CD4-positive, alpha-beta T cell (primary cell): ENCODE results near the gene CCDC74B. TPM values are rescaled to one million over a fixed set of nuclear protein-coding genes. Genes with fewer than 3 reads are reported as not detected.
"Not testable (repeated sequence)": the region's sequence is repeated elsewhere in the genome, so short reads cannot be mapped to it uniquely, and the experiment has no call there.

Experiments
- ATAC-seq: fragments of 200-7000 bp; cut with Tn5 transposase; one replicate; pipeline ENCODE4 v1.10.0; 2022; ENCODE audit warnings: mild to moderate bottlenecking; ENCODE audit not compliant: poor library complexity
- CTCF ChIA-PET: fragments of 350-600 bp; sonication (Branson Sonifier 250); formaldehyde crosslinking; loops from one replicate; lab custom pipeline; 2021; ENCODE audit warnings: antibody characterized with exemption, inconsistent platforms; lab: Charles Lee
- POLR2A ChIA-PET: fragments of 350-600 bp; sonication (Branson Sonifier 250); formaldehyde crosslinking; loops from one replicate; lab custom pipeline; 2021; ENCODE audit warnings: antibody characterized with exemption, inconsistent platforms; lab: Charles Lee
- DNase-seq, 14 experiments: peaks; one replicate each; pipeline ENCODE4 v3.0.0-alpha.2; 2013 to 2020; ENCODE audit warnings: mixed read lengths in 2 of 14
- H3K27ac ChIP-seq, 2 donors: one replicate each; pipeline versions ENCODE4 v1.5.1 to v1.7.0; 2013; ENCODE audit warnings: low read length in 2 of 2, low read depth in 1 of 2, mild to moderate bottlenecking in 1 of 2
- H3K27me3 ChIP-seq, 2 experiments: 1 replicate in 1 of 2; 2 replicates in 1 of 2; pipeline versions ENCODE4 v1.6.1 to v1.7.0; 2013; ENCODE audit warnings: low read length in 2 of 2, control low read depth in 1 of 2, mild to moderate bottlenecking in 1 of 2, moderate library complexity in 1 of 2; ENCODE audit not compliant: insufficient read depth in 2 of 2, control insufficient read depth in 1 of 2
- H3K36me3 ChIP-seq: one replicate; pipeline ENCODE4 v1.6.1; 2013; ENCODE audit warnings: low read length, control low read depth; ENCODE audit not compliant: insufficient read depth
- H3K4me1 ChIP-seq: one replicate; pipeline ENCODE4 v1.6.1; 2013; ENCODE audit warnings: low read length, control low read depth; ENCODE audit not compliant: insufficient read depth
- H3K4me3 ChIP-seq: one replicate; pipeline ENCODE4 v1.5.1; 2013; ENCODE audit warnings: mild to moderate bottlenecking, low read length, moderate library complexity
- H3K9me3 ChIP-seq, 2 experiments: 1 replicate in 1 of 2; 2 replicates in 1 of 2; pipeline versions ENCODE4 v1.6.1 to v1.7.0; 2013; ENCODE audit warnings: low read length in 2 of 2, mild to moderate bottlenecking in 2 of 2, control low read depth in 1 of 2, moderate library complexity in 1 of 2; ENCODE audit not compliant: control insufficient read depth in 1 of 2, insufficient read depth in 1 of 2
- H3K27ac Mint-ChIP-seq: one replicate; pipeline ENCODE4 v1.8.0; 2020; ENCODE audit warnings: mixed read lengths
- H3K27me3 Mint-ChIP-seq: one replicate; pipeline ENCODE4 v1.8.0; 2021; ENCODE audit warnings: mixed read lengths
- H3K36me3 Mint-ChIP-seq: one replicate; pipeline ENCODE4 v1.8.0; 2021; ENCODE audit warnings: low read depth, mixed read lengths
- H3K4me1 Mint-ChIP-seq: one replicate; pipeline ENCODE4 v1.8.0; 2021; ENCODE audit warnings: low read depth, mixed read lengths
- H3K4me3 Mint-ChIP-seq: one replicate; pipeline ENCODE4 v1.8.0; 2020; ENCODE audit warnings: mild to moderate bottlenecking, mixed read lengths
- H3K9me3 Mint-ChIP-seq: one replicate; pipeline ENCODE4 v1.8.0; 2020; ENCODE audit warnings: mixed read lengths
- intact Hi-C, 2 experiments: fragments of 100-400 bp; cut with DNase I in 1 of 2; cut with micrococcal nuclease in 1 of 2; formaldehyde crosslinking; loops; one replicate each; pipeline versions ENCODE4 v1.15.1 to v1.9.0; 2023 to 2025; cut with DNase I, micrococcal nuclease
- total RNA-seq, 174 experiments: library from RNA in 2 of 174; stranded (reverse) in 2 of 174; gene quantifications; one replicate each; pipeline ENCODE4 v1.2.3 and lab custom pipeline; 2021 to 2026
- TF ChIP-seq, protein P1 (sequence below): fragments of 200-600 bp; IDR thresholded peaks from one replicate; pipeline ENCODE4 v1.8.0; 2022; ENCODE audit warnings: antibody characterized with exemption, mild to moderate bottlenecking

The CCDC74B gene
- total RNA-seq, 2 experiments from 2014 or later, result 0.38 to 0.56 TPM

DNA sequence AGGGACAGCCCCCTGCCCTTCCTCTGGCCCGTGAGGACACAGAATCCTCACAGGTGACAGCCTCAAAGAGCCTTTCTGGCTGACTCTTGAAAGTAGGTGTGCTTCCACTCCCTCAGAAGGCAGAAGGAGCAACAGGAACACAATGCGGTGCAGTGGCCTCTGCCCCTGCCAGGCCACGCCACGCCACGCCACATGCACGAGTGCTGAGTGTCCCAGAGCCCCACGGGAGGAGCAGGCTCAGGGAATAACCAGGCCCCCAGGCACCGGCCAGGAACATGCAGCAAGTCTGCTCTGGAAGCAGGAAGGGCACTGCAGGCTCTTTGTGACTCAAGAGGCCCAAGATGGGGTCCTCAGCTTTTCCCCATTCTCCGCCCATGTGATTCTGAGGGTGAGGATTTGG lies 18.1 kb upstream of the CCDC74B start:
- Histone ChIP-seq H3K4me3 (no peak overlapping the region), H3K4me1 (no peaks in the 10 kb centered on the region), H3K9me3 (no peaks in the 10 kb centered on the region), H3K27ac (no peak overlapping the region), H3K36me3 (peaks cover 53% of the 10 kb centered on the region), H3K27me3 (no peaks in the 10 kb centered on the region)
- Mint-ChIP-seq H3K27me3 (no peaks in the 10 kb centered on the region), H3K36me3 (peaks cover 76% of the 10 kb centered on the region), H3K4me3 (no peak overlapping the region), H3K4me1 (no peaks in the 10 kb centered on the region), H3K27ac (no peak overlapping the region), H3K9me3 (no peaks in the 10 kb centered on the region)
- ChIA-PET POLR2A (no interaction called here), CTCF (no interaction called here)
- ATAC-seq, result no peak
- intact Hi-C loops, result no loop called here
- no peak for DNase-seq
- TF ChIP-seq, protein P1, sequence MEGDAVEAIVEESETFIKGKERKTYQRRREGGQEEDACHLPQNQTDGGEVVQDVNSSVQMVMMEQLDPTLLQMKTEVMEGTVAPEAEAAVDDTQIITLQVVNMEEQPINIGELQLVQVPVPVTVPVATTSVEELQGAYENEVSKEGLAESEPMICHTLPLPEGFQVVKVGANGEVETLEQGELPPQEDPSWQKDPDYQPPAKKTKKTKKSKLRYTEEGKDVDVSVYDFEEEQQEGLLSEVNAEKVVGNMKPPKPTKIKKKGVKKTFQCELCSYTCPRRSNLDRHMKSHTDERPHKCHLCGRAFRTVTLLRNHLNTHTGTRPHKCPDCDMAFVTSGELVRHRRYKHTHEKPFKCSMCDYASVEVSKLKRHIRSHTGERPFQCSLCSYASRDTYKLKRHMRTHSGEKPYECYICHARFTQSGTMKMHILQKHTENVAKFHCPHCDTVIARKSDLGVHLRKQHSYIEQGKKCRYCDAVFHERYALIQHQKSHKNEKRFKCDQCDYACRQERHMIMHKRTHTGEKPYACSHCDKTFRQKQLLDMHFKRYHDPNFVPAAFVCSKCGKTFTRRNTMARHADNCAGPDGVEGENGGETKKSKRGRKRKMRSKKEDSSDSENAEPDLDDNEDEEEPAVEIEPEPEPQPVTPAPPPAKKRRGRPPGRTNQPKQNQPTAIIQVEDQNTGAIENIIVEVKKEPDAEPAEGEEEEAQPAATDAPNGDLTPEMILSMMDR, result no peak

DNA sequence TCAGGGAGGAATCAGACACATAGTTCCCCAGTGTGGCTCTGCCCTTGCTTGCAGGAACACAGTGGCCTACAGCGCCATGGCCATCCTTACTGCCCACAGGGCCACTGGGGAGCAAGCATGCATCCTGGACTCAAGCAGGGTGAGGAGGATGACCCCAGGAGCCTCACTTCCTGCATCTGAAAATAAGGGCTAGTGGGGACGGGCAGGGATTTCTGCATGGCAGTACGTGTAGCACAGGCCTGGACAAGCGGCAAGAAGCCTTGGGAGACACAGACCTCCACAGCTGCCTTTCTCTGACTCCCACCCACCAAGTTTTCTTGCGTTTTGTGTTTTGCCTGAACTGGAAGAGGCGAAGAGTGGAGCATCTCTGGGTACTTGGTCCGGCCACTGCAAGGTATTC lies 17.6 kb upstream of the CCDC74B start:
- POLR2A ChIA-PET, H3K27ac Mint-ChIP-seq, ATAC-seq, H3K4me1 Mint-ChIP-seq, H3K4me3 Mint-ChIP-seq, H3K9me3 Mint-ChIP-seq, DNase-seq, H3K4me3 ChIP-seq, H3K27me3 ChIP-seq, H3K4me1 ChIP-seq, H3K27ac ChIP-seq, CTCF ChIA-PET, intact Hi-C loops, H3K9me3 ChIP-seq, H3K27me3 Mint-ChIP-seq: not testable (repeated sequence)
- peaks cover 75% of the 10 kb centered on the region for H3K36me3 Mint-ChIP-seq
- peaks cover 52% of the 10 kb centered on the region for H3K36me3 ChIP-seq

DNA sequence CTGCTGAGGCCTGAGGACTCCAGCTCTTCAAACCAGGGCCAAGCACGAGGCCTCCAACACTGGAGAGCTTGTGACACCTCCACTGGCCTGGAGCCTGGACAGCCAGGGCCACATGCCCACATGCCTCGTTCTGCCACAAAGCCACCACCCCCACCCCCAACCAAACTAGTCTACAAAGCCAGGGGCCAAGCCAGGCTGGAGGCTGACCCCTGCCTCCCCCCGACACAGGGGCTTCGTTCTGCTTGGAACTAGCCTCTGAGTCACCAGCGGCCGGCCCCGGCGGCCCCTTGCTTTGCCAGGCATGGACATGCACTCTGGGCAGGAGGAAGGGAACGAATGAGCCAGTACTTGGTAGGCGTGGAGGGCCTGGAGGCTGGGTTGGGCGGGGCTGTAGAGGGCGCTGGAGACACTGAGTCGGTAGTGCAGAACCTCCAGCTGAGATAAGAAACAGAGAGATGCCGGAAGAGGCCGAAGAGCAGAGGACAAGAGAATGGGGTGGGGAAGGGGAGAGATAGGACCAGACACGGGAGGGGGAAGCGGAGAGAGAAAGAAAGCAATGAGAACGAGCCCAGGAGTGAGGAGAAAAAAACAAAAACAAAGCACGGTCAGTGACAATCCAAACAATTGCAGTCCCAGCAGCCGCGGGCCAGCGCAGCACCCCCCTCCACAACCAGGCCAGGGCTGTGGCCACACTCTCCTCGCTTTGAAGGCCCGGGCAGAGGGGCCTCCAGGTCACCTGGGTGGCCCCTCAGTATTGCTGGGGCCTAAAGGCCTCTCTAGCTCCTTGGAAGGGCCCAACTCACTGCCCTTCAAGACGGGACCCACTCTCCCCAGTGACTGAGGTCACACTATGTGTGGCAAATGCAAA lies 16.2 kb upstream of the CCDC74B start:
- H3K4me1 Mint-ChIP-seq, H3K27ac Mint-ChIP-seq, H3K9me3 Mint-ChIP-seq, H3K9me3 ChIP-seq, POLR2A ChIA-PET, H3K4me1 ChIP-seq, CTCF ChIA-PET, H3K4me3 Mint-ChIP-seq, H3K4me3 ChIP-seq, H3K27ac ChIP-seq, intact Hi-C loops, ATAC-seq, H3K27me3 Mint-ChIP-seq, DNase-seq, H3K27me3 ChIP-seq: not testable (repeated sequence)
- H3K36me3 Mint-ChIP-seq, result peaks cover 69% of the 10 kb centered on the region
- peaks cover 39% of the 10 kb centered on the region for H3K36me3 ChIP-seq

DNA sequence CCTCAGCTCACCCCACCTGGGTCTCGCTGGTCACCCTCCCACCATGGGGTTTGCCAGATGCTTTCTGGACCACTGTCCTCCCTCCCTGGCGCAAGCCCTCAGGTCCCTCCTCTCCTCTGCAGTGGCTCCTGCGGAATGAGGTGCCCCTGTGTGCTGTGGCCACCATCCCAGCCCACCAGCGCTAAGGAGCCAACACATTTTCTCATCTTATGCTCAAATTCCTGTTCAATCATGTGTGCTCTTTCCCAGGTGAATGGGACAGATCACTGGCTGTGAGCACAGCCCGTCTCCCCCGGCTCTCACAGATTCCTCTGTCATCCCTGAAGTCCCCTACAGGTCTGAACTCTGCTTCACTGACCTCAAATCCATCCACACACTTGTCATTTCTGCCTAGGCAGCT lies 15.2 kb upstream of the CCDC74B start:
- Histone ChIP-seq H3K9me3 (no peaks in the 10 kb centered on the region), H3K27me3 (no peaks in the 10 kb centered on the region), H3K36me3 (peaks cover 29% of the 10 kb centered on the region), H3K4me1 (no peaks in the 10 kb centered on the region), H3K27ac (no peak overlapping the region), H3K4me3 (no peak overlapping the region)
- H3K4me3 Mint-ChIP-seq, result no peak overlapping the region
- H3K27ac Mint-ChIP-seq, result no peak overlapping the region
- intact Hi-C loops, result no loop called here
- H3K36me3 Mint-ChIP-seq, result peaks cover 66% of the 10 kb centered on the region
- no peak for ATAC-seq
- H3K9me3 Mint-ChIP-seq, result no peaks in the 10 kb centered on the region
- no peak for DNase-seq
- TF ChIP-seq, protein P1, result no peak
- H3K27me3 Mint-ChIP-seq, result no peaks in the 10 kb centered on the region
- CTCF ChIA-PET, result no interaction called here
- POLR2A ChIA-PET, result no interaction called here
- no peaks in the 10 kb centered on the region for H3K4me1 Mint-ChIP-seq

DNA sequence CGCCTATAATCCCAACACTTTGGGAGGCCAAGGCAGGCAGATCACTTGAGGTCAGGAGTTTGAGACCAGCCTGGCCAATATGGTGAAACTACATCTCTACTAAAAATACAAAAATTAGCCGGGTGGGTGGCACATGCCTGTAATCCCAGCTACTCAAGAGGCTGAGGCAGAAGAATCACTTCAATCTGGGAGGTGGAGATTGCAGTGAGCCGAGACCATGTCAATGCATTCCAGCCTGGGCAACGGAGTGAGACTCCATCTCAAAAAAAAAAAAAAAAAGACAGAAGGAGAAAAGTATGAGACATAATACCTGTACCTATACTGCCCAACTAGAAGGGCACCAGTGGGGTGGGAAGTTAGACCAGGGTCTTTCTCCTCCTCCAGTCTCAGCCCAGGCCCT lies 14.5 kb upstream of the CCDC74B start:
- H3K4me3 ChIP-seq, H3K9me3 Mint-ChIP-seq, ATAC-seq, H3K4me1 Mint-ChIP-seq, H3K27ac ChIP-seq, H3K9me3 ChIP-seq, H3K4me1 ChIP-seq, H3K27ac Mint-ChIP-seq, POLR2A ChIA-PET, H3K27me3 Mint-ChIP-seq, DNase-seq, H3K27me3 ChIP-seq, intact Hi-C loops, H3K4me3 Mint-ChIP-seq, CTCF ChIA-PET: not testable (repeated sequence)
- peaks cover 63% of the 10 kb centered on the region for H3K36me3 Mint-ChIP-seq
- H3K36me3 ChIP-seq, result peaks cover 27% of the 10 kb centered on the region
